LNCaP clone FGC (cell line): ENCODE results near the gene HOXA4.

Experiments used
- DNase-seq: peaks from one replicate; pipeline ENCODE4 v3.0.0-alpha.2; 2011; ENCODE audit warnings: low read depth
- H3K4me3 ChIP-seq: 2 replicates; pipeline ENCODE4 v1.5.1; 2011; ENCODE audit warnings: mild to moderate bottlenecking, low read depth, low read length, control low read depth
- CTCF ChIP-seq: IDR thresholded peaks from 2 replicates; pipeline ENCODE4 v1.5.1; 2012; ENCODE audit warnings: mild to moderate bottlenecking; ENCODE audit not compliant: control insufficient read depth, insufficient read depth; ENCODE audit errors: extremely low read depth

HOXA4 gene

GRCh38 chr7:27080844-27081436 is 49.6 kb downstream of the HOXA4 start:
- H3K4me3 ChIP-seq, result no peak overlapping the region
- DNase-seq, result no peak
- TF ChIP-seq CTCF, result no peak

GRCh38 chr7:27079234-27079975 is 51.2 kb downstream of the HOXA4 start:
- no peak overlapping the region for H3K4me3 ChIP-seq
- no peak for TF ChIP-seq CTCF
- DNase-seq, result no peak

GRCh38 chr7:27078616-27079233 is 51.8 kb downstream of the HOXA4 start:
- no peak overlapping the region for H3K4me3 ChIP-seq
- TF ChIP-seq CTCF, result no peak
- no peak for DNase-seq
